GM08714 (cell line): ENCODE results near the gene COQ6.
"Not testable (repeated sequence)": the region's sequence is repeated elsewhere in the genome, so short reads cannot be mapped to it uniquely, and the experiment has no call there.

ENCODE experiments used
- H3K4me3 ChIP-seq: fragments of 200-500 bp; sonication (Bioruptor generic); 2 replicates; pipeline ENCODE4 v1.5.1; 2014; ENCODE audit warnings: mild to moderate bottlenecking, low read length, inconsistent platforms
- ZNF274 ChIP-seq: IDR thresholded peaks from 2 replicates; pipeline ENCODE4 v1.6.1; 2012; ENCODE audit warnings: mild to moderate bottlenecking, low read depth, low read length

Gene COQ6

GRCh38 chr14:73997944-73998447, 47.9 kb downstream of the COQ6 start:
- H3K4me3 ChIP-seq: no peak overlapping the region
- TF ChIP-seq ZNF274: no peak

GRCh38 chr14:73998726-73999125, 48.6 kb downstream of the COQ6 start:
- TF ChIP-seq ZNF274: no peak
- H3K4me3 ChIP-seq: no peak overlapping the region

- H3K4me3 ChIP-seq: not testable (repeated sequence)
Measured at GRCh38 chr14:74005664-74006063, 55.6 kb downstream of the COQ6 start.

- TF ChIP-seq ZNF274: no peak
- no peak overlapping the region for H3K4me3 ChIP-seq
Measured at GRCh38 chr14:74008843-74009499, 58.9 kb downstream of the COQ6 start.
